ENCODE measurements around the gene ANO7.

GRCh38 chr2:241234962-241235740, 46.7 kb downstream of the ANO7 start:
- no peak for TF ChIP-seq POLR2AphosphoS5 (IDR thresholded peaks at IDR 0.05)
- TF ChIP-seq, protein P1, sequence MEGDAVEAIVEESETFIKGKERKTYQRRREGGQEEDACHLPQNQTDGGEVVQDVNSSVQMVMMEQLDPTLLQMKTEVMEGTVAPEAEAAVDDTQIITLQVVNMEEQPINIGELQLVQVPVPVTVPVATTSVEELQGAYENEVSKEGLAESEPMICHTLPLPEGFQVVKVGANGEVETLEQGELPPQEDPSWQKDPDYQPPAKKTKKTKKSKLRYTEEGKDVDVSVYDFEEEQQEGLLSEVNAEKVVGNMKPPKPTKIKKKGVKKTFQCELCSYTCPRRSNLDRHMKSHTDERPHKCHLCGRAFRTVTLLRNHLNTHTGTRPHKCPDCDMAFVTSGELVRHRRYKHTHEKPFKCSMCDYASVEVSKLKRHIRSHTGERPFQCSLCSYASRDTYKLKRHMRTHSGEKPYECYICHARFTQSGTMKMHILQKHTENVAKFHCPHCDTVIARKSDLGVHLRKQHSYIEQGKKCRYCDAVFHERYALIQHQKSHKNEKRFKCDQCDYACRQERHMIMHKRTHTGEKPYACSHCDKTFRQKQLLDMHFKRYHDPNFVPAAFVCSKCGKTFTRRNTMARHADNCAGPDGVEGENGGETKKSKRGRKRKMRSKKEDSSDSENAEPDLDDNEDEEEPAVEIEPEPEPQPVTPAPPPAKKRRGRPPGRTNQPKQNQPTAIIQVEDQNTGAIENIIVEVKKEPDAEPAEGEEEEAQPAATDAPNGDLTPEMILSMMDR (IDR thresholded peaks at IDR 0.05): no peak

All from esophagus muscularis mucosa (tissue), 3 donors.